ENCODE results near the gene RPS18.
A peak's percentile ranks its signal among the peaks of the same experiment; 100 is the strongest.

Gene RPS18

GRCh38 chr6:33289784-33290315 is 18.0 kb downstream of the RPS18 start:
- peak in 1 of 4 experiments; percentile 41 for DNase-seq

- no peak for DNase-seq
These were observed 18.6 kb downstream of the RPS18 start for GRCh38 chr6:33290459-33290858.

- DNase-seq = no peak
These were observed 21.3 kb downstream of the RPS18 start for GRCh38 chr6:33292996-33293682.

GRCh38 chr6:33294086-33294823 is 22.4 kb downstream of the RPS18 start:
- DNase-seq = no peak

- no peak for DNase-seq
These were observed 23.9 kb downstream of the RPS18 start for GRCh38 chr6:33295621-33296369.

- DNase-seq = no peak
These were observed 25.0 kb downstream of the RPS18 start for GRCh38 chr6:33296797-33297405.

- DNase-seq = peak; percentile 29 to 68 (median 51)
These were observed 25.6 kb downstream of the RPS18 start for GRCh38 chr6:33297406-33297955.

- DNase-seq = peak; percentile 83 to 87 (median 87)
These were observed 26.3 kb downstream of the RPS18 start for GRCh38 chr6:33297956-33298772.

- DNase-seq = peak; percentile 73 to 92 (median 87)
These were observed 26.9 kb downstream of the RPS18 start, which contains the start of gene RGL2 for GRCh38 chr6:33298773-33299236. Gene RGL2, minus strand, starts transcription at chr6:33298942. Its CDS starts 332 bp downstream, at chr6:33298610.

GRCh38 chr6:33299237-33299944 is 27.5 kb downstream of the RPS18 start:
- peak; percentile 94 to 97 (median 96) for DNase-seq

- DNase-seq = no peak
These were observed 30.0 kb downstream of the RPS18 start for GRCh38 chr6:33301877-33302276.

GRCh38 chr6:33304216-33304615 is 32.3 kb downstream of the RPS18 start:
- DNase-seq = no peak

GRCh38 chr6:33305052-33305451 is 33.2 kb downstream of the RPS18 start:
- no peak for DNase-seq

- DNase-seq = no peak
These were observed 34.5 kb downstream of the RPS18 start for GRCh38 chr6:33306356-33306755.

GRCh38 chr6:33312361-33313104 is 40.7 kb downstream of the RPS18 start:
- DNase-seq = peak; percentile 48 to 84 (median 76)

GRCh38 chr6:33313105-33313708 is 41.3 kb downstream of the RPS18 start:
- peak; percentile 81 to 92 (median 88) for DNase-seq

GRCh38 chr6:33313709-33314514 is 42.0 kb downstream of the RPS18 start, which contains the start of gene TAPBP:
Gene TAPBP, minus strand, starts transcription at chr6:33314078. Its CDS starts 37 bp downstream, at chr6:33314041.
- peak; percentile 54 to 74 (median 70) for DNase-seq

- peak; percentile 79 to 91 (median 88) for DNase-seq
These were observed 42.7 kb downstream of the RPS18 start for GRCh38 chr6:33314515-33314942.

Data from suppressor macrophage (primary cell).